Activated naive CD8-positive, alpha-beta T cell treated with anti-CD3 and anti-CD28 coated beads for 36 hours (primary cell): ENCODE results near the gene GOLGA8Q. TPM values are rescaled to one million over a fixed set of nuclear protein-coding genes. Genes with fewer than 3 reads are reported as not detected.
"Not testable (repeated sequence)": the region's sequence is repeated elsewhere in the genome, so short reads cannot be mapped to it uniquely, and the experiment has no call there.

Experiments used
- DNase-seq: peaks from one replicate; pipeline ENCODE4 v3.0.0; 2021
- H3K27ac Mint-ChIP-seq: one replicate; pipeline ENCODE4 v1.8.0; 2022; ENCODE audit warnings: mild to moderate bottlenecking, moderate library complexity, mixed read lengths
- H3K27me3 Mint-ChIP-seq: one replicate; pipeline ENCODE4 v1.8.0; 2022; ENCODE audit warnings: mild to moderate bottlenecking, mixed read lengths
- H3K36me3 Mint-ChIP-seq: one replicate; pipeline ENCODE4 v1.8.0; 2021; ENCODE audit warnings: mild to moderate bottlenecking, mixed read lengths
- H3K4me1 Mint-ChIP-seq: one replicate; pipeline ENCODE4 v1.8.0; 2021; ENCODE audit warnings: mixed read lengths
- H3K4me3 Mint-ChIP-seq: one replicate; pipeline ENCODE4 v1.8.0; 2022; ENCODE audit warnings: mild to moderate bottlenecking, moderate library complexity, mixed read lengths
- H3K9me3 Mint-ChIP-seq: one replicate; pipeline ENCODE4 v1.8.0; 2022; ENCODE audit warnings: mixed read lengths
- total RNA-seq, 2 experiments: library from RNA; stranded (reverse); gene quantifications; one replicate each; pipeline ENCODE4 v1.2.3, GENCODE V29; 2021

The GOLGA8Q gene, protein sequence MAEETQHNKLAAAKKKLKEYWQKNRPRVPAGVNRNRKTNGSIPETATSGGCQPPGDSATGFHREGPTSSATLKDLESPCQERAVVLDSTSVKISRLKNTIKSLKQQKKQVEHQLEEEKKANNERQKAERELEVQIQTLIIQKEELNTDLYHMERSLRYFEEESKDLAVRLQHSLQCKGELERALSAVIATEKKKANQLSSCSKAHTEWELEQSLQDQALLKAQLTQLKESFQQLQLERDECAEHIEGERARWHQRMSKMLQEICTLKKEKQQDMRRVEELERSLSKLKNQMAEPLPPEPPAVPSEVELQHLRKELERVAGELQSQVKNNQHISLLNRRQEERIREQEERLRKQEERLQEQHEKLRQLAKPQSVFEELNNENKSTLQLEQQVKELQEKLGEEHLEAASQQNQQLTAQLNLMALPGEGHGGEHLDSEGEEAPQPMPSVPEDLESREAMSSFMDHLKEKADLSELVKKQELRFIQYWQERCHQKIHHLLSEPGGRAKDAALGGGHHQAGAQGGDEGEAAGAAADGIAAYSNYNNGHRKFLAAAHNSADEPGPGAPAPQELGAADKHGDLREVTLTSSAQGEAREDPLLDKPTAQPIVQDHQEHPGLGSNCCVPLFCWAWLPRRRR
- under 1 TPM; 0.76 to 0.82 TPM for total RNA-seq

DNA sequence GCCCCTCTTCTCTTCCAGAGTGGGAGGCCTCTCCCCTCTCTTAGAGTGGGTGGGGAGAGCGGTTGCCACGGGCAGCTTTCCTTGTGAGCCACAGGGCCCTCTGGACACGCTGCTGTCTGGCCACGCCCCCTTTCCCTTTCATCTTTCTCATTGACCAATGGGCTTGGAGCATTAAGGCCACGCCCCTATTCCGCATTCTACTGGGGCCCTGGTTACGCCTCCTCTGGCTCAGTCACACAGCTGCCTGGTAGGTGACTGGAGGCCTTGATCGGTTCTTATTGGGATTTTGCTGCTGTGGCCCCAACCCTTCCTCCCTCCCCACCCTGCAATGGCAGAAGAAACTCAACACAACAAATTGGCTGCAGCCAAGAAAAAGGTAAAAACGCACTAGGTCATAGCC, at the start of gene GOLGA8Q:
TSS of gene GOLGA8Q (plus strand) at position 301 of the 400 bp plus-strand sequence. CDS start at position 329, 28 bp downstream.
- not testable (repeated sequence) for H3K4me1 Mint-ChIP-seq, H3K27ac Mint-ChIP-seq, H3K27me3 Mint-ChIP-seq

DNA sequence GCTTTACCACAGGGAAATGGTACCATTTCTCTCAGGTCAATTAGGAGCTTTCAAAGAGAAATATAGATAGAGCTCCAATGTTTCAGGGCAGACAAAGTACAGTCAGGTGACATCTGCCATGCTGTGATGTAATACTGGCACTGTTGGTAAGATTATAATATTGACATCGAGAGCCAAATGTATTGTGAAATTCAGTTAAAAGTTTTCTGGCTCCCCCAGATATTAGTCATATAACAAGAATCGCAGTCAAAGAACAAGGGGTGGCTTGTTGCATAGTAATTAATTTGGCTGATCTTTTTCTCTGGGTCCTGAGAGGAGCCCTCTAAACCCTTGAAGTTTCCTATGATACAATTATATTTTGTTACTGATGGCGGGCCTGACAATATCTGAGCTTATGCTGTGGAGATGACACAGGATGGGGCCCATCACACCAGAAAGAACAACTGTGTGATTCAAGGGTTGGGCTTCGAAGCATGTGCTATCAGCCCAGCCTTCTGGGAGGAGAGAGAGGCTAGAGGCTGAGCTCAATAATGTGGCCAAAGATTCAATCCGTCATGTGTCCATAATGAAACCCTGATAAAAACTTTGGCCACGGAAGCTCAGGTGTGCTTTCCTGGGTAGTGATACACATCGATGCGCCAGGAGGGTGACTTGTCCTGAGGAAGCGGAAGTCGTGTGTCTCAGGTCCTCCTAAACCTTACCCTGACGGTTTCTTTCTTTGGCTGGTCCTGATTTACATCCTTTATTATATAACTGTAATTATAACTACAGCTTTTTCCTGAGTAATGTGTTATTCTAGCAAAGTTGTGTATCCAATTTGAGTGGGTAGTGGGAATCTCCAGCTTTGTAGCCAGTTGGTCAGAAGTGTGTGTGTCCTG, 48.7 kb upstream of the GOLGA8Q start:
- not testable (repeated sequence) for H3K4me3 Mint-ChIP-seq, H3K9me3 Mint-ChIP-seq, H3K4me1 Mint-ChIP-seq, H3K27me3 Mint-ChIP-seq, H3K27ac Mint-ChIP-seq, H3K36me3 Mint-ChIP-seq, DNase-seq

More for the DNA sequence above, at the start of gene GOLGA8Q:
- H3K36me3 Mint-ChIP-seq, H3K4me3 Mint-ChIP-seq, DNase-seq, H3K9me3 Mint-ChIP-seq: not testable (repeated sequence)

DNA sequence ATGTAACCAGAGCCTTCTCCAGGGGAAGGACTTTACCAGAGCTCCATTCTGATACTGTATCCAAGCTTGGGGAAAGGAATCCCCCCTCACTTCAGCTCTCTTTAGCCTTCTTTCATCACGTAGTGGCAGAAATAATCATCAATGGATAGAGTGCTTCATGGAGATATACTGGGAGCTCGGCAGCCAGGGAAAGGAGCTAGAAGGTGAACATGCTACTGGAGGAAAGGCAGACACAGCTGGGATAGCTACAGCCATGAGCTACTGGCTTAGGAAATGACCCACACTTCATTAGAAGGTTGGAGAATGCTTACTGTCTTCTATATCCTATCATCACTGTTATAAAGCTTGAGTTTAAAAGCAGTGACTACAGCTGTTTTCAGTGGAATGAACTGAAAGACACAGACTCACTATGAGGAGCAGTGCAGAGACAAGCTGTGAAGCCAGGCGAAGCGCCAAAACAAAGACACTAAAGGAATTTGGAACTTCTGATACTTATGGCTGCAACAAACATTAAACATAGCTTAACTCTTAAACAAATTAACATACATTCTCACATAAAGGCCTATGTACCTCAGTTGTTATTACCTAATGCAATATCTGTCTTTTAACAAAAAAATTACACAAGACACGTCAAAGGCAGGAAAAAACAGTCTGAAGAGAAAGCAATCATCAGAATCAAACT, 47.5 kb upstream of the GOLGA8Q start:
- not testable (repeated sequence) for H3K9me3 Mint-ChIP-seq, H3K36me3 Mint-ChIP-seq, DNase-seq, H3K4me1 Mint-ChIP-seq, H3K4me3 Mint-ChIP-seq, H3K27me3 Mint-ChIP-seq, H3K27ac Mint-ChIP-seq

DNA sequence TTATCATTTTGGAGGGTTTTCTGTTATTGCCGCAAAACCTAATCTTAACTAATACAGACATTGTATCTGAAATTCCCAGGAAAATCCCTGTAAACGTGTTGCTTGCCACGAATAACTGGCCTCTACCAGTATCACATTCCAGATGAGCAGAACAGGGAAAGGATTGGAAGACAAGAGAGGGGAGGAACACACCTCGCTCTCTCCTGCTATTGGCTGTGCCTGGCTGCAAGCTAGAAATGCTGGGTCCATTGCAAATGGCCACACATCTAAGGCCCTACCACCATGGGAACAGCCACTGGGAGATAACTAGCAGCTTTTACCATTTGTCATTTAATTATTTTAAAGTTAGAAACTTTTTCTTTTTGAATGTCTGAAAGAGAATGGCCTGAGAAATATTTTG, 37.3 kb upstream of the GOLGA8Q start:
- H3K27me3 Mint-ChIP-seq, H3K4me1 Mint-ChIP-seq, H3K27ac Mint-ChIP-seq, DNase-seq, H3K9me3 Mint-ChIP-seq, H3K36me3 Mint-ChIP-seq, H3K4me3 Mint-ChIP-seq: not testable (repeated sequence)

DNA sequence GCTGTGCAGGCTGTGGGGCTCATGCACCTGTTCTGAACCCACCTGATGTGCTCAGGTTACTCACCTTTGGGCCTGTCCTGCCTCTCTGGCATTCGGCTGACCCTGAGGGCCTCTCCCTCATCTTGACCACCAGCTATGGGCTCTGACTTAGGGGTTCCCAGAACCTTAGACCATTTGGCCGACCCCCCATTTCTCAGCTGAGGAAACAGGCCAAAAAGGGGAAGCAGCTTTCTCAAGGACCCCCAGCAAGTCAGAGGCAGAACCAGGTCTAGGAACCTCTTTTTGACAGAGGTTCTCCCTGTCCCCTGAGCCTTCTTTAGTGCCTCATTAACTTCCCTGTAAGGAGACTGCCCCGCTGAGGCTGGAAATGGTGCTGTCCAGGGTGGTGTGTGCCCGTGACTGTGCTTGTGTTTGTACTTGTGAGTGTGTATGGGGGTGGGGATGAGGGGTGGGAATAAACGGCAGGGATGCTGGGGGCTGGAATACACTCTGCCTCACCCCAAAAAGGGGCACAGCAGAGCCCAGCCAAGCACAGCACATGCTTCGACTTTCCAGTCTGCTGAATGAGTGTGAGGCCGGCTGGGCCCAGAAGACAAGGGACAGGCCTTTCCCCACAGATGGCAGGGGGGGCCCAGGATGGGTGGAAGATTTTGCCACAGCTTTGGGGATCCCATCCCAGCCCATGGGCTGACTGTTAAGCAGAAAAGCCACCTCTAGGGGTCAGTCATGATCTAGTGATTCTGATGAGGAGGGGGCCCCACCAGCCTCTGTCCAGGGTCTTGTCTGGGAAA, 28.2 kb upstream of the GOLGA8Q start:
- H3K27me3 Mint-ChIP-seq, DNase-seq, H3K9me3 Mint-ChIP-seq, H3K27ac Mint-ChIP-seq, H3K4me1 Mint-ChIP-seq, H3K36me3 Mint-ChIP-seq, H3K4me3 Mint-ChIP-seq: not testable (repeated sequence)

DNA sequence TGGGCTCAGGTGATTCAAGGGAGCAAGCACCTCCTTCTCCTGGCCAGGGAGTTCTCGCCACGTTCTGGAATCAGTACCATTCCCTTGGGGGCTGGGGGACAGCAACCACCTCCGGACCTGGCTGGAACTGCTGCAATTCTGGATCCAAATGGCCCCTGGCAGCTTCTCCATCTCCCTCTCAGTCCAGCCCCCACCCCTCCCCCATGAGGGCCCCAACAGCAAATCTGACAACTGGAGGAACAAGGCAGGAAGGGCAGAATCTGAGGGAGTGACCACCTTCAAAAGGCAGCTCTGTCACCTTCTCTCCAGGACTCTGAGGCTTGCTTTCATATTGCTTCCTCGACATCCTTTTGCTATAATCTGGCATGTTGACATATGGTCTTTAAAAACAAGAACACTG, 25.9 kb upstream of the GOLGA8Q start:
- not testable (repeated sequence) for H3K36me3 Mint-ChIP-seq, DNase-seq, H3K4me3 Mint-ChIP-seq, H3K27ac Mint-ChIP-seq, H3K4me1 Mint-ChIP-seq, H3K9me3 Mint-ChIP-seq, H3K27me3 Mint-ChIP-seq

DNA sequence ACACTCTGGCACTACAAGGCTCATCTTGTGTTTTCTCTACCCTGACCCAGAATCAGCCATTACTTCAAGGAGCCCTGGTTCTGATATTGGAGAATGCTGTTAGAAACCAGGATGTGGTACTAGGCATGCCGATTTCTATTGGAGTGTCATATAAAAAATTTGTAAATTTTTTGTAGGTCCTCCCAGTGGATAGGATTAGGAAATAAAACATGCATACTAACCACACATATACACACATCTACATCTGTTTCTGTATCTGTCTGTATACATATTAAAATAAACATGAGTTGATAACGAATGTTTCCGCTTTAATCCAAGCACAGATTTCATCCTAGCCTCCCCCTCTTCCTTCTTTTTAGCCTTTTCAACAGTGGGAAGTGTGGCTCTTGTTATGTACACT, 22.8 kb upstream of the GOLGA8Q start:
- not testable (repeated sequence) for H3K27me3 Mint-ChIP-seq, H3K9me3 Mint-ChIP-seq, H3K4me1 Mint-ChIP-seq, H3K27ac Mint-ChIP-seq, H3K36me3 Mint-ChIP-seq, H3K4me3 Mint-ChIP-seq, DNase-seq

DNA sequence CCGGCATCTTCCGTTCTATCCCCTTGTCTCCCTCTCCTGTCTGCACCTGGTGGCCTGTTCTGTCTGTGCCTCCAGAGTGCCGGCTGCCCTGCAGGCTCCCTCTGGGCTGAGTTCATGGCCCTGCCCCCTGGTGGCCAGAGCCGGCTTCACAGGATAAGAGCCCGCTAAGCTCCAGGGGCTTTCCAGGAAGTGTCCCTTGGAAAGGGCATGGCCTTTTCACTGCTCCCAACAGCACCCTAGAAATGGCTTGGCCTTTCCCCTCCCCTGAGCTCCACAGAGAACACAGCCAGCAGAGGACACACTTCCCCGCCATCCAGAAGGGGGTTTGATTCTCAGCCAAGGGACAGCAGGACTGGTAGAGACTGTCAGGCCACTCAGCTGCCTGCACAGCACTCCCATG, 15.1 kb downstream of the GOLGA8Q start:
- H3K4me3 Mint-ChIP-seq, H3K27ac Mint-ChIP-seq, H3K27me3 Mint-ChIP-seq, H3K36me3 Mint-ChIP-seq, H3K4me1 Mint-ChIP-seq, DNase-seq, H3K9me3 Mint-ChIP-seq: not testable (repeated sequence)

DNA sequence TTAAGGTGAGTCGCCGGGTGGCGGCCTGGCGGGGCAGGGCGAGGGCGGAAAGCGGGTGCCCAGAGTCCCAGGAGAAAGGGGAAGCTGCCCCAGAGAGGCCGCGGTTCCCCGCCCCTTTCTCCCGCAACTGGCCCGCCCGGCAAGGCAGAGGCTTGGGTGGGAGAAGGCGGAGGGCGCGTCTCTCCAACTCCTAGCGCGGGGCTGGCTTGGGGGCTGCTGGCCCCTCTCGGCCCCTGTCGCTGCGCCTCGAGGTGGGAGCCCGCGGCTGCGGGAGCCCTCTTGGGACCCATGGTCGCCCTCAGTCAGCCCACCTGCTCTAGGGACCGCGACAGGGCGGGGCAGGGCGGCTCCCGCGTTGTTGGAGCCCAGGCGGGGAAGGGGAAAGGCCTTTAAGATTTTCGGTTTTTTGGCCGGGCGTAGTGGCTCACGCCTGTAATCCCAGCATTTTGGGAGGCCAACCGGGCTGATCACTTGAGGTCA, 21.2 kb downstream of the GOLGA8Q start:
- H3K4me3 Mint-ChIP-seq, H3K9me3 Mint-ChIP-seq, H3K36me3 Mint-ChIP-seq, H3K27ac Mint-ChIP-seq, H3K4me1 Mint-ChIP-seq, DNase-seq, H3K27me3 Mint-ChIP-seq: not testable (repeated sequence)

DNA sequence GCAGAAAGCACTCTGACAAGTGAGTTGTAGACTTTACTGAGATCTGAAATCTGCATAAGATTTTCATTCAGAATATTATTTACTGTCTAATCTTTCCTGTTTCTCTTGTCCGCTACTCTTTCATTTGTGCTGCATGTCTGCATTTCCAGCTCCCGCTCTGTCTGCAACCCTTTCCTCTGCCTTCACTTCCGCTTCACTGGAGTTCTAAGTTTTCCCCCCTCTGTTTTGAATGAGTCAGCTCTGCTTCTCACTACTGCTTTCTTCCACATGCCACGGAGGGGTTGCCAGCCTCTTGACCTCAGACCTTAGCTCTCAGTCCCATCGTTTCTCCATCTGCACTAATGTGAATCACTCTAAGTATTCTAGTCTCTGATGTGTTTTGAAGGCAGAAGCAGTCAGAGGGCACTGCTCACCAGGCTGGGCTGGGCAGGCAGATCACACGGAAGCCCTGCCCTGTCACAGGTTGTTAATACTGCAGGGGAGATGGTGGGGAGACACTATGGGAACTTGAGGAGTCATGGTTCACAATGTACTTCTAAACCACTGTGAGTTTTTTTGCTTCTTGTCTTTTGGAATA, 27.6 kb downstream of the GOLGA8Q start:
- H3K27ac Mint-ChIP-seq, H3K4me1 Mint-ChIP-seq, H3K9me3 Mint-ChIP-seq, DNase-seq, H3K36me3 Mint-ChIP-seq, H3K4me3 Mint-ChIP-seq, H3K27me3 Mint-ChIP-seq: not testable (repeated sequence)

DNA sequence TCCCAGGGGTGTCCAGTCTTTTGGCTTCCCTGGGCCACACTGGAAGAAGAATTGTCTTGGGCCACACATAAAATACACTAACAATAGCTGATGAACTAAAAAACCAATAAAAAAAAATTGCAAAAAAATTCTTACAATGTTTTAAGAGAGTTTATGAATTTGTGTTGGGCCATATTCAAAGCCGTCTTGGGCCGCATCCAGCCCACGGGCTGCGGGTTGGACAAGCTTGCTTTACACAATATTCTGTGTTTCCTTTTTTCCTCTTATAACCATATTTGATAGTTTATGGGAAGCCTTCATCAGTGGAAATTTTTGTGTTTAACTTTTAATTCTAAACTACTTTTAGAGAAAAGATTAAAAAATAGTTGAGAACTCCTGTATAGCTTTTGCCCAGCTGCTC, 28.9 kb downstream of the GOLGA8Q start:
- not testable (repeated sequence) for H3K9me3 Mint-ChIP-seq, DNase-seq, H3K4me1 Mint-ChIP-seq, H3K27ac Mint-ChIP-seq, H3K4me3 Mint-ChIP-seq, H3K36me3 Mint-ChIP-seq, H3K27me3 Mint-ChIP-seq

DNA sequence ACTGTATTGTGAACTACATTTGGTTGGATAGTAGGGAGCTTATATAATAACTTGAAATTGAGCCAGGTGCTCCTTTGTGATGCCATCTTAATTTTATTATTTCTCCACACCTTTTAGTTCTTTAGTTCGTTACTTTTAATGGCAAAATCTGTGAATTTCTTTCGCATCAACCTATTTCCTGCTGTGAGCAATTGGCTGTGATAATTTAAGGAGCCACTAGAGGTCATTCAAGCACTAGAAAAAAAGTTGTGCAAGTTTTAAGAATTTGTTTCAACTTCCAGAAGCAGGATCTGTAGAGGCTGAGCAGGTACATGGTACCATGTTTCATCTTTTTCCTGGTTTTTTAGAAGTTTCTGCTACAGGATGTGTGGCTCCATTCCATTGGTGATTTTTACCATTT, 47.1 kb downstream of the GOLGA8Q start:
- not testable (repeated sequence) for H3K27ac Mint-ChIP-seq, H3K27me3 Mint-ChIP-seq

DNA sequence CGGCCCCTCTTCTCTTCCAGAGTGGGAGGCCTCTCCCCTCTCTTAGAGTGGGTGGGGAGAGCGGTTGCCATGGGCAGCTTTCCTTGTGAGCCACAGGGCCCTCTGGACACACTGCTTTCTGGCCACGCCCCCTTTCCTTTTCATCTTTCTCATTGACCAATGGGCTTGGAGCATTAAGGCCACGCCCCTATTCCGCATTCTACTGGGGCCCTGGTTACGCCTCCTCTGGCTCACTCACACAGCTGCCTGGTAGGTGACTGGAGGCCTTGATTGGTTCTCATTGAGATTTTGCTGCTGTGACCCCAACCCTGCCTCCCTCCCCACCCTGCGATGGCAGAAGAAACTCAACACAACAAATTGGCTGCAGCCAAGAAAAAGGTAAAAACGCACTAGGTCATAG, 51.9 kb downstream of the GOLGA8Q start, which contains the start of gene GOLGA8H:
TSS of gene GOLGA8H (plus strand) at position 233 of the 400 bp plus-strand sequence. CDS start at position 331, 98 bp downstream.
- not testable (repeated sequence) for H3K4me3 Mint-ChIP-seq, H3K36me3 Mint-ChIP-seq, DNase-seq, H3K4me1 Mint-ChIP-seq, H3K9me3 Mint-ChIP-seq, H3K27ac Mint-ChIP-seq, H3K27me3 Mint-ChIP-seq

More for the DNA sequence above, 47.1 kb downstream of the GOLGA8Q start:
- not testable (repeated sequence) for H3K9me3 Mint-ChIP-seq, H3K36me3 Mint-ChIP-seq, H3K4me1 Mint-ChIP-seq, H3K4me3 Mint-ChIP-seq, DNase-seq
